ENCODE data around the gene PEA15.

The PEA15 gene

GRCh38 chr1:160205242-160206035 lies at the start of gene PEA15:
PEA15 (plus strand) TSS chr1:160205384; CDS start chr1:160211545, 6,161 bp downstream.
- no peak for FAIRE-seq

- no peak for FAIRE-seq
Measured at GRCh38 chr1:160156361-160156760, 48.8 kb upstream of the PEA15 start.

DNA sequence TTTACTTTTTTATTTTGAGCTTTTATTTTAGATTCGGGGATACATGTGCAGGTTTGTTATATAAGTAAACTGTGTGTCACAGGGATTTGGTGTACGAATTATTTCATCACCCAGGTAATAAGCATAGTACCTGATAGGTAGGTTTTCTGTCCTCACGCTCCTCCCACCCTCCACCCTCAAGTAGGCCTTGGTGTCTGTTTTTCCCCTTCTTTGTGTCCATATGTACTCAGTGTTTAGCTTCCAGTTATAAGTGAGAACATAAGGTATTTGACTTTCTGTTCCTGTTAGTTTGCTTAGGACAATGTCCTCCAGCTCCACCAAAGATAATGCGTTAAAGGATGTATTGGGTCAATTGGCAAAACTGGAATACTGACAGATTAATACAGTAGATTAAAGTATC lies 48.0 kb upstream of the PEA15 start:
- no peak for FAIRE-seq

GRCh38 chr1:160158031-160158430 lies 47.2 kb upstream of the PEA15 start:
- FAIRE-seq: no peak

DNA sequence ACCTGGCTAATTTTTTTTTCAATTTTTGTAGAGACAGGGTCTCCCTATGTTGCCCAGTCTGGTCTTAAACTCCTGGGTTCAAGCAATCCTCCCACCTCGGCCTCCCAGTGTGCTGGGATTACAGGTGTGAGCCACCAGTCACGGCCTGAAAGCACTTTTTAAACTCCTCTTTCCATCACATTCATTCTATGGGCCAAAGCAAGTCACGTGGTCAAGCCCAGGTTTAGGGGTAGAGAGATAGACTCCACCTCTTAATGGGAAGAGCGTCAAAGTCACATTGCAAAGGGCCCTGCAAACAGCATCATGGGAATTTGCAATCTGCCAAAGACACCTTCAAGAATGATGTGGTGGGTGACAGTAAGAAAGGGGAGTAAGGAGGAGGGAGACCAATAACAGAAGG lies 46.6 kb upstream of the PEA15 start:
- FAIRE-seq: no peak

GRCh38 chr1:160159846-160160245 lies 45.3 kb upstream of the PEA15 start:
- FAIRE-seq: no peak

- no peak for FAIRE-seq
Measured at GRCh38 chr1:160161965-160162705, 43.0 kb upstream of the PEA15 start.

GRCh38 chr1:160162931-160163330 lies 42.3 kb upstream of the PEA15 start:
- no peak for FAIRE-seq

- FAIRE-seq: no peak
Measured at GRCh38 chr1:160163615-160164014, 41.6 kb upstream of the PEA15 start.

DNA sequence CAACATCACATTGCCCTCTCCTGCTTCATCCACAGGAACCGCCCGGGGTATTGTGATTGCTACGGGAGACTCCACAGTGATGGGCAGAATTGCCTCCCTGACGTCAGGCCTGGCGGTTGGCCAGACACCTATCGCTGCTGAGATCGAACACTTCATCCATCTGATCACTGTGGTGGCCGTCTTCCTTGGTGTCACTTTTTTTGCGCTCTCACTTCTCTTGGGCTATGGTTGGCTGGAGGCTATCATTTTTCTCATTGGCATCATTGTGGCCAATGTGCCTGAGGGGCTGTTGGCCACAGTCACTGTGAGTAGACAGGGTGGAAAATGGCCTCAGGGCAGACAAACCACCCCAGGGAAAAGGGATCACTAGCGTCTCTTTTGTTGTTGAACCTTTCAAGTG lies 41.1 kb upstream of the PEA15 start:
- no peak for FAIRE-seq

DNA sequence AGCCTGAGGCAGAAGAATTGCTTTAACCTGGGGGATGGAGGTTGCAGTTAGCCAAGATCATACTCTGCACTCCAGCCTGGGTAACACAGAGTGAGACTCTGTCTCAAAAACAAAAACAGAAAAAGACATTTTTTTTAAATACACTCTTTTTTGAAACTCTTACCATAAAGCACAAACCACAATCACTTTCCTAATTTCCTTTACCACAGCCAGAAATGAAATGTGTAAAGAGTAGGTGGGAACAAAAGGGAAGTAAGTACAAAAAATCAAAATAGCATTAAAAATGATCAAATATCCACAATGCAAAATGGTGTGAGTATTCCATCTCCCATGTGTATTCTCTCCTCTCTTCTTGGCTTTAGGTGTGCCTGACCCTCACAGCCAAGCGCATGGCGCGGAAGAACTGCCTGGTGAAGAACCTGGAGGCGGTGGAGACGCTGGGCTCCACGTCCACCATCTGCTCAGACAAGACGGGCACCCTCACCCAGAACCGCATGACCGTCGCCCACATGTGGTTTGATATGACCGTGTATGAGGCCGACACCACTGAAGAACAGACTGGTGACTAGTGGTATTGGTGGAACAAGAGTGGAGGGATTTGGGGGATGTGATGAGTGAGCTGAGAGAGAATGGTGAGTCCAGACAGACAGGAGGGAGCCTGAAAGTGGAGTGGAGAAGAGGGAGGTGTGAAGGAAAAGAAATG lies 38.9 kb upstream of the PEA15 start:
- no peak for FAIRE-seq

DNA sequence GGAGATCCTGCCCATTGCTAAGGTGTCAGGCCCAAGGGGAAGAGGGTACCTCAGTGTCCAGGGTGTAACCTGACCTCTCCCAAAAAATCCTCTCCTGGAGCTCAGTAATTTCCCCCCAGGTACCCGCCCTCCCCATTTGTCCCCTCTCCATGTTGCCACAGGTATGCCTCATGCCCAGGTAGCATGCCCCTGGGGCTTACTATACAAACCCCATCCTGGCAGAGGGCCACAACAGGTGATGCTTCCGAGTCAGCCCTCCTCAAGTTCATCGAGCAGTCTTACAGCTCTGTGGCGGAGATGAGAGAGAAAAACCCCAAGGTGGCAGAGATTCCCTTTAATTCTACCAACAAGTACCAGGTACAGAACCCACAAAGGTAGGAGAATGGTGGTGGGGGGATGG lies 38.1 kb upstream of the PEA15 start:
- FAIRE-seq: no peak

DNA sequence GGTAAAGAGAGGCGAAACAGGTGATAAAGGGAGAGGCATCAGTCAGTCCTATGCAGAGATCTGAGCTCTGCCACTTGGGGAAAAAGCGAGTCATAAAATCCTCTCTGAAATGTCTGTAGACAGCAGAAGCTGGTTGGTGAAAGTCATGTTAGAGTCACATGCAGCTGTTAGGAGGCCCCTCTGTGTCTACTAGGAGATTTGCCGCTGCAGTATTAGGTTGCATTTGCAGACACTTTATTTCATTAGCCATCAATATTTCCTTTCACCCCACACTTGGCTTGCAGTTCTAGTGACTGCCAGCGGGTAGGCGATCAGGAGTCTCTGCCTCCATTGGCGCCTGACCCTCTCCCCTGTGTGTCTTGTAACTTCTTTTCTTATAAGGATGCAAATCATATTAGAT lies 37.6 kb upstream of the PEA15 start:
- FAIRE-seq: no peak

GRCh38 chr1:160168016-160168415 lies 37.2 kb upstream of the PEA15 start:
- FAIRE-seq: no peak

- no peak for FAIRE-seq
Measured at GRCh38 chr1:160168609-160169369, 36.4 kb upstream of the PEA15 start.

DNA sequence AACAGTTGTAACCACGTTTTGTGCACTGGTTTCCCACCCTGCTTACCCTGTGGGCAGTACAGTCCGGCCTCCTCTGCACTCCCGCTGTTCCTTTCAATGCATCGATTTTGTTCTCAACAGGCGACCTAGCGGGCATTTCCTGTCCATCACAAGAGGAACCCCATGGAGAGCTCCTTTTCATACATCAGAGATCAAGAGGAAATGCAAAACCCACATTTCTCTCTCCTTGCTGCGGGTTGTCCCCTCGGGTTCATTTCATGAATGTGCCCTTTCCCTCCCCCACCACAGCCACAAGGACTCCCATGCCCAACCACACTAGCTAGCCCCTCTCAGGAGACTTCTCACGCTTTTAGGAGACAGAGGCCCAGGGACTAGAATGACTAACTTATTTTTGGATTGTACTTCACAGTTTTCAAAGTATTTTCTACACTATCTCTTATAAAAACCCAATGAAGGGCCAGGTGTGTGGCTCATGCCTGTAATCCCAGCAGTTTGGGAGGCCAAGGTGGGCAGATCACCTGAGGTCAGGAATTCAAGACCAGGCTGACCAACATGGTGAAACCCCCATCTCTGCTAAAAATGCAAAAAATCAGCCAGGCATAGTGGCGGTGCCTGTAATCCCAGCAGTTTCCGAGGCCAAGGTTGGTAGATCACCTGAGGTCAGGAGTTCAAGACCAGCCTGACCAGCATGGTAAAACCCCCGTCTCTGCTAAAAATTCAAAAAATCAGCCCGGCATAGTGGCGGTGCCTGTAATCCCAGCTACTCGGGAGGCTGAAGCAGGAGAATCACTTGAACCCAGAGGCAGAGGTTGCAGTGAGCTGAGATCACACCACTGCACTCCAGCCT lies 35.4 kb upstream of the PEA15 start:
- FAIRE-seq: no peak

DNA sequence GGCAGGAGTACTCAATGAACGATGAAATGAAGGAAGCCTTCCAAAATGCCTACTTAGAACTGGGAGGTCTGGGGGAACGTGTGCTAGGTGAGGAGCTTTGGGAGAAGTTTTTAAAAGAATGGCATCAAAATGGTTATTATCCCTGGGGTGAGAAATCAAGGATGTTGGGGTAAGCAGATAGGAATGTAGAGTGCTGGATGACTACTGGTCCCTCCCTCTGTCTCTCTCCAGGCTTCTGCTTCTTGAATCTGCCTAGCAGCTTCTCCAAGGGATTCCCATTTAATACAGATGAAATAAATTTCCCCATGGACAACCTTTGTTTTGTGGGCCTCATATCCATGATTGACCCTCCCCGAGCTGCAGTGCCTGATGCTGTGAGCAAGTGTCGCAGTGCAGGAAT lies 33.8 kb upstream of the PEA15 start:
- no peak for FAIRE-seq

GRCh38 chr1:160171980-160172379 lies 33.2 kb upstream of the PEA15 start:
- no peak for FAIRE-seq

GRCh38 chr1:160177231-160177630 lies 28.0 kb upstream of the PEA15 start:
- no peak for FAIRE-seq

DNA sequence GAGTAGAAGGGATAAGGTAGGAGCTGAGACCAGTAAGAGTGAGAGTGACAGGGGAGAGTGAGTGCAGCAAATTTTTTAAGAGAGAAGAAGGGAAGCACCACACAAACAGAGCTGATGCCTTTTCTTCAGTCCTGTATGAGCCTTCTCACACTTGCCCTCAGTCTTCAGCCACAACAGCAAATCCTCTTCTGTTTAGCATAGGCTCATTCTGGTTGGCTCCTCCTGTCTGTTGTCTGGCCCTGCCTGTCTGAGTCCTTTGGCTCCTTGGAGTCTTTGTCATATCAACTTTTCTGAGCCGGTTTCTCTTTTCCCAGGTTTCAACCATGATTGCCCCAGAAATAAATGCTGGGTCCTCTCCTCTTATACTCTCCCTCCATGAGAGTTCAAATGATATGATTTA lies 27.5 kb upstream of the PEA15 start:
- FAIRE-seq: no peak

- FAIRE-seq: no peak
Measured at GRCh38 chr1:160178731-160179130, 26.5 kb upstream of the PEA15 start.

DNA sequence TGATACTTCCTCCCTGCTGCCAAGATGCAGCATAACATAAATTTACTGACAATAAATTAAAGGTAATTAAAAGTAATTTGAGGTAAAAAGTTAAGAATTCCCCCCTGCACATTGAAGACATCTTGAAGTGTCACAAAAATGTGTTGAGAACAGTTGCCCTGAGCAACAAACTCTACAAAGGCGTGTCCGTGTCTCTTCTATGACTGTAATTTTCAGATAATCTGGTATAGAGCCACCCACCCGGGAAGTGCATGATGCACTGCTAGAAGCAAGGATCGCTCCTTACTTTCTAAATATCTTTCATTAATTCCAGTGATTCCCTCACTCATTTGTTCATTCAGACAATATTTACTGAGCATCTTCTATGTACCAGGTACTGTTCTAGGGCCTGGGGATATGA lies 25.8 kb upstream of the PEA15 start:
- FAIRE-seq: no peak
